Measurements from ENCODE around the gene HBG1. TPM values are rescaled to one million over a fixed set of nuclear protein-coding genes. Genes with fewer than 3 reads are reported as not detected.

The HBG1 gene
- total and polyA plus RNA-seq, 2 of the 8 experiments (the other 6 are each of a cell fraction or from before 2014, with no cell fraction given): 0.26 TPM; not detected in 1

- TF ChIP-seq CHD1 (IDR thresholded peaks at IDR 0.05; ENCODE audit: low read depth, low read length): no peak
- no peak for TF ChIP-seq JUN (IDR thresholded peaks at IDR 0.05; ENCODE audit: low read depth, low read length)
- no peak for TF ChIP-seq YY1 (IDR thresholded peaks at IDR 0.05; ENCODE audit: low read depth, low read length)
- TF ChIP-seq EGR1 (IDR thresholded peaks at IDR 0.05; ENCODE audit: borderline replicate concordance, low read depth, low read length): no peak
- no peak for TF ChIP-seq HDAC2 (IDR thresholded peaks at IDR 0.05; ENCODE audit: borderline replicate concordance in 1 of 2, low read depth in 2 of 2, low read length in 2 of 2)
- TF ChIP-seq TCF12 (IDR thresholded peaks at IDR 0.05; ENCODE audit: low read depth, low read length): no peak
- no peak for TF ChIP-seq CBX8 (IDR thresholded peaks at IDR 0.05; ENCODE audit: borderline replicate concordance, low read depth, low read length)
- TF ChIP-seq SP1 (IDR thresholded peaks at IDR 0.05; ENCODE audit: low read depth, low read length): no peak
- TF ChIP-seq SIN3A (conservative IDR thresholded peaks at IDR 0.05 in 1 of 2, IDR thresholded peaks at IDR 0.05 in 1 of 2; ENCODE audit: low read depth in 1 of 2, low read length in 2 of 2): no peak
- no peak for TF ChIP-seq CREB1 (IDR thresholded peaks at IDR 0.05)
- no peak for TF ChIP-seq HDAC6 (IDR thresholded peaks at IDR 0.05; ENCODE audit: low read depth, low read length)
- TF ChIP-seq SIX5 (IDR thresholded peaks at IDR 0.05; ENCODE audit: low read depth, low read length): no peak
- no peak for TF ChIP-seq RNF2 (IDR thresholded peaks at IDR 0.05; ENCODE audit: borderline replicate concordance, low read depth, low read length, missing control alignments, poor library complexity, severe bottlenecking)
- no peak for TF ChIP-seq RFX5 (IDR thresholded peaks at IDR 0.05; ENCODE audit: borderline replicate concordance, low read depth, low read length)
- TF ChIP-seq ATF2 (IDR thresholded peaks at IDR 0.05; ENCODE audit: low read length): no peak
- TF ChIP-seq E2F6 (IDR thresholded peaks at IDR 0.05): no peak
- TF ChIP-seq RBBP5 (IDR thresholded peaks at IDR 0.05; ENCODE audit: borderline replicate concordance, low read depth, low read length): no peak
Observed at GRCh38 chr11:5265832-5266231, 16.2 kb upstream of the HBG1 start (continued).

Data from H1 (cell line).